Activated T-helper 9 cell treated with anti-CD3 and anti-CD28 coated beads, Interleukin-2, amount 50 U/mL, for 16 hours (primary cell): ENCODE data around the gene OBI1.

Experiments used
- DNase-seq: peaks from one replicate; pipeline ENCODE4 v3.0.0-alpha.2; 2020; ENCODE audit warnings: low read depth

Gene OBI1

GRCh38 chr13:78576261-78576660, 82.7 kb downstream of the OBI1 start:
- no peak for DNase-seq

- no peak for DNase-seq
These were observed 86.5 kb downstream of the OBI1 start for GRCh38 chr13:78572459-78572858.

- no peak for DNase-seq
These were observed 89.9 kb downstream of the OBI1 start for GRCh38 chr13:78569029-78569428.

- DNase-seq = no peak
These were observed 92.3 kb downstream of the OBI1 start for GRCh38 chr13:78566631-78567030.
